GM21529 (cell line): Measurements from ENCODE around the gene OR5D16.
"Not testable (repeated sequence)": the region's sequence is repeated elsewhere in the genome, so short reads cannot be mapped to it uniquely, and the experiment has no call there.

Experiments
- ATAC-seq: cut with Tn5 transposase; IDR thresholded peaks from one replicate; pipeline ENCODE4 v1.9.1; 2021; ENCODE audit not compliant: unreplicated experiment

OR5D16 gene

GRCh38 chr11:55838452-55838851 lies at the start of gene OR5D16:
OR5D16 (plus strand) TSS chr11:55838752; CDS start chr11:55838752, 0 bp downstream.
- no peak for ATAC-seq

GRCh38 chr11:55791606-55792005 lies 46.9 kb upstream of the OR5D16 start:
- ATAC-seq: no peak

- ATAC-seq: no peak
These were observed 45.2 kb upstream of the OR5D16 start for GRCh38 chr11:55793321-55793720.

- ATAC-seq: no peak
These were observed 43.3 kb upstream of the OR5D16 start, which contains the start of gene OR5D14 for GRCh38 chr11:55795256-55795655. OR5D14 (plus strand) TSS chr11:55795556; CDS start chr11:55795556, 0 bp downstream.

- no peak for ATAC-seq
These were observed 32.3 kb upstream of the OR5D16 start for GRCh38 chr11:55806248-55806647.

- no peak for ATAC-seq
These were observed 27.5 kb upstream of the OR5D16 start, which contains the start of gene OR5L1 for GRCh38 chr11:55811067-55811466. OR5L1 (plus strand) TSS chr11:55811367; CDS start chr11:55811467, 100 bp downstream.

GRCh38 chr11:55819330-55819729 lies 19.2 kb upstream of the OR5D16 start, which contains the start of gene OR5D18:
OR5D18 (plus strand) TSS chr11:55819630; CDS start chr11:55819630, 0 bp downstream.
- no peak for ATAC-seq

- no peak for ATAC-seq
These were observed 11.6 kb upstream of the OR5D16 start, which contains the start of gene OR5L2 for GRCh38 chr11:55826919-55827318. OR5L2 (plus strand) TSS chr11:55827219; CDS start chr11:55827219, 0 bp downstream.

GRCh38 chr11:55847453-55847852 lies 8.9 kb downstream of the OR5D16 start:
- ATAC-seq: no peak

GRCh38 chr11:55849037-55849436 lies 10.5 kb downstream of the OR5D16 start:
- ATAC-seq: no peak

GRCh38 chr11:55852141-55852540 lies 13.6 kb downstream of the OR5D16 start:
- ATAC-seq: no peak

- ATAC-seq: no peak
These were observed 16.2 kb downstream of the OR5D16 start for GRCh38 chr11:55854704-55855103.

GRCh38 chr11:55867354-55867753 lies 28.8 kb downstream of the OR5D16 start:
- ATAC-seq: not testable (repeated sequence)

- ATAC-seq: not testable (repeated sequence)
These were observed 34.2 kb downstream of the OR5D16 start for GRCh38 chr11:55872731-55873130.

- not testable (repeated sequence) for ATAC-seq
These were observed 34.6 kb downstream of the OR5D16 start for GRCh38 chr11:55873146-55873545.

GRCh38 chr11:55882997-55883396 lies 44.4 kb downstream of the OR5D16 start, which contains the start of gene TRIM51:
TRIM51 (plus strand) TSS chr11:55883297; CDS start chr11:55885429, 2,132 bp downstream.
- not testable (repeated sequence) for ATAC-seq

GRCh38 chr11:55884995-55885394 lies 46.4 kb downstream of the OR5D16 start:
- ATAC-seq: not testable (repeated sequence)

GRCh38 chr11:55885481-55885880 lies 46.9 kb downstream of the OR5D16 start:
- ATAC-seq: not testable (repeated sequence)
